IMR-90 (cell line): ENCODE results near the gene NFIX.

Experiments used
- BHLHE40 ChIP-seq: fragments of 150-350 bp; IDR thresholded peaks from 2 replicates; pipeline ENCODE4 v1.6.1; 2016; ENCODE audit warnings: mild to moderate bottlenecking, low read depth, low read length
- CEBPB ChIP-seq: IDR thresholded peaks from 2 replicates; pipeline ENCODE4 v1.6.1; 2012; ENCODE audit warnings: low read depth, low read length, improper control_type of control experiment
- CHD1 ChIP-seq: IDR thresholded peaks from 2 replicates; pipeline ENCODE4 v1.6.1; 2012; ENCODE audit warnings: low read depth, low read length, improper control_type of control experiment
- CTCF ChIP-seq: conservative IDR thresholded peaks from 2 replicates; pipeline ENCODE4 v1.5.1; 2012; ENCODE audit warnings: mild to moderate bottlenecking, low read depth, low read length, improper control_type of control experiment
- FOS ChIP-seq: fragments of 150-350 bp; IDR thresholded peaks from 2 replicates; pipeline ENCODE4 v1.6.1; 2016; ENCODE audit warnings: low read depth, low read length
- MAFK ChIP-seq: IDR thresholded peaks from 2 replicates; pipeline ENCODE4 v1.6.1; 2012; ENCODE audit warnings: low read depth, low read length, improper control_type of control experiment
- POLR2A ChIP-seq: IDR thresholded peaks from 2 replicates; pipeline ENCODE4 v1.6.1; 2012; ENCODE audit warnings: mild to moderate bottlenecking, low read depth, low read length
- RAD21 ChIP-seq: IDR thresholded peaks from 2 replicates; pipeline ENCODE4 v1.6.1; 2012; ENCODE audit warnings: low read length, improper control_type of control experiment
- RCOR1 ChIP-seq: IDR thresholded peaks from 2 replicates; pipeline ENCODE4 v1.6.1; 2012; ENCODE audit warnings: mild to moderate bottlenecking, low read length, improper control_type of control experiment; ENCODE audit not compliant: insufficient replicate concordance
- RFX5 ChIP-seq: IDR thresholded peaks from 2 replicates; pipeline ENCODE4 v1.8.0; 2012; ENCODE audit warnings: low read depth, mild to moderate bottlenecking, low read length, moderate library complexity
- SMC3 ChIP-seq: fragments of 150-350 bp; IDR thresholded peaks from 2 replicates; pipeline ENCODE4 v1.6.1; 2016; ENCODE audit warnings: low read depth, mild to moderate bottlenecking, antibody characterized with exemption, low read length, moderate library complexity
- TF ChIP-seq, protein P1 (sequence below): fragments of 150-350 bp; IDR thresholded peaks from 2 replicates; pipeline ENCODE4 v1.6.1; 2016; ENCODE audit warnings: low read depth, mild to moderate bottlenecking, low read length, moderate library complexity, borderline replicate concordance

DNA sequence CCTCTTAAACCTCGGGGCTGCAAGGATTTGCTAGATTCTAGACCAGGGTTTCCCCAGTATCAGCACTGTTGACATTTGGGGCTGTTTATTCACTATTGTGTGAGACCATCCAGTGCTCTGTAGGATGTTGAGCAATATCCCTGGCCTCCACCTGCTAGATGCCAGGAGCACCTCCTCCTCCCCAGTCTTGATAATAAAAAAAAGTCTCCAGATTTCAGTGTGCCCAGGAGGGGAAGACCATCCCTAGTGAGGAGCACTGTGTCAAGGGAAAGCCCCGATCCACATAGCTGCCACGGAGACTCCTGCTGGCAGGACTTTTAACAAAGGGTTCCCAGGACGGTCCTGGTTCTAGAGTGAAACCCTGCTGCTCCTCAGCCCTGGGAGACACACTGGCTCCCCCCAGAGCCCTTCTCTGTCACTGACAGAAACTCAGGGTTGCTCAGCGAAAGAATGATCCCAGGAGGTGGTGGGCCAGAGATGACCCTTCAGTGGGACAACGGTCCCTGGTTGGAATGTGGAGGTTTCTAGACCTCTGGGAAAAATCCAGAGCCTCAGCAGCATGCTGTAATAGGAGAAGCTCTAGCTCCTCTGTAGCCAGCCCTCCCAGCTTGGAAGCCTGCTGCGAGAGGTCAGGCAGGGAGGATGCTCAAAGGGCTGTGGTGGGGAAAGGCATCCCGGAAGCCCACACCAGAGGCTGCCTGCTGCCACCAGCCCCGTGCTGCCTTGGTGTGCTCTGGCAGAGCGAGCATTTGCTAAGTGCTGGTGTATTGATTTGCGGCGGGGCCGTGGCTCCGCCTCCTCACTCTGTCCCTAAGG, 87.1 kb downstream of the NFIX start:
- TF ChIP-seq MAFK (no peak), CTCF (peak; percentile 53), RCOR1 (no peak), POLR2A (no peak), RFX5 (no peak), CHD1 (no peak), RAD21 (peak; percentile 56), BHLHE40 (no peak), FOS (no peak), CEBPB (peak; percentile 78), SMC3 (peak; percentile 44; the same call in 1 of the 2 replicates)
- TF ChIP-seq, protein P1, sequence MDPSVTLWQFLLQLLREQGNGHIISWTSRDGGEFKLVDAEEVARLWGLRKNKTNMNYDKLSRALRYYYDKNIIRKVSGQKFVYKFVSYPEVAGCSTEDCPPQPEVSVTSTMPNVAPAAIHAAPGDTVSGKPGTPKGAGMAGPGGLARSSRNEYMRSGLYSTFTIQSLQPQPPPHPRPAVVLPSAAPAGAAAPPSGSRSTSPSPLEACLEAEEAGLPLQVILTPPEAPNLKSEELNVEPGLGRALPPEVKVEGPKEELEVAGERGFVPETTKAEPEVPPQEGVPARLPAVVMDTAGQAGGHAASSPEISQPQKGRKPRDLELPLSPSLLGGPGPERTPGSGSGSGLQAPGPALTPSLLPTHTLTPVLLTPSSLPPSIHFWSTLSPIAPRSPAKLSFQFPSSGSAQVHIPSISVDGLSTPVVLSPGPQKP = no peak
